Activated naive CD8-positive, alpha-beta T cell treated with anti-CD3 and anti-CD28 coated beads, Interleukin-2, amount 50 U/mL, for 16 hours (primary cell): ENCODE data around the gene ECE1.
"Not testable (repeated sequence)": the region's sequence is repeated elsewhere in the genome, so short reads cannot be mapped to it uniquely, and the experiment has no call there.

Source experiments
- DNase-seq: peaks from one replicate; pipeline ENCODE4 v3.0.0-alpha.2; 2020; ENCODE audit warnings: low read depth, low spot score

Gene ECE1

DNA sequence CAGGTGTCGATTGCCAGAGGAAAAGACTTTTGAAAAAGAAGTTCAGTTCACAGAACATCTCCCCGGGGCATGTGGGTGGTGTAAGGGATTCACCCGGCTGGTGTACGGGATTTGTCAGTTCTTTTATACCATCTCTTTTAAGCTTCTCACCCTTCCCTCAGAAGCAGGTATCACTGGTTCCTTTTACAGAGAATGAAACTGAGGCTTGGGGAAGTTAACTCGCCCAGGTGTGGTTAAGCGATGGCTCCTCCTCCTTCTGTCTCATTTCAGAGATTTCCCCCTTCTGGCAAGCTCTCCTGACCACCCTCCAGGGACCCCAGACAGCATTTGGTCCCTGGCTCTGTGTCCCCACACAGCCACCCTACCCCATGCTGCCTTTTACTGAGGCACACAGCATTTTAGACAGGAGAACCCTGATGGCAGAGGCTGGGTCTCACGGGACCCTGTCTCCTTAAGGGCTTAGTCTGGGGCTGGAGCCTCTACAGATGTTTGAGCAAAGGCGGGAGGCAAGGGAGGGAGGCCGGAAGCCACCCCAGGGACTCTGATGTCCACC lies 2.8 kb upstream of the ECE1 start:
- no peak for DNase-seq

DNA sequence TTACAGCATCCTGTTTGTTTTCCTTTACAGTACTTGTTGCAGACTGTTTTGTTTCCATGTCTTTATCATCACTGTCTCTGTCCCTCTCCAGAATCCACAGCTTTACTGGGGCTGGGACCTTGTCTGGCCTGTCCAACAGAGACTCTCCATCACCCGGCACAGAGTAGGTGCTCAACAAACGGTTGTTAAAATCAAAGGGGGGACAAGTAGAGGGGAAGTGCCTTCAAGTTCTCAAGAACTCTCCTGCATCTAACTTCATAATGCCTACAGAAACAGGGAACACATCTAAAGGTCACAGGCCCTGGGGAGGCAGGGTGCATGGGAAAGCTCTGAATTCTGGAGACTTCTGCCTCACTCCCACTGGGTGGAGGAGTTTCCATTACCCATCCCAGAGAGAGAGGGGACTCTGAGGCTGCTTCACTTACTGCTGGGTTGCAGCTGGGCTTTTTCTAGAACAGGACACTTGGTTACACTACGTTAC lies 2.3 kb upstream of the ECE1 start:
- no peak for DNase-seq

GRCh38 chr1:21291964-21292363 lies 1.7 kb upstream of the ECE1 start:
- DNase-seq, result no peak

DNA sequence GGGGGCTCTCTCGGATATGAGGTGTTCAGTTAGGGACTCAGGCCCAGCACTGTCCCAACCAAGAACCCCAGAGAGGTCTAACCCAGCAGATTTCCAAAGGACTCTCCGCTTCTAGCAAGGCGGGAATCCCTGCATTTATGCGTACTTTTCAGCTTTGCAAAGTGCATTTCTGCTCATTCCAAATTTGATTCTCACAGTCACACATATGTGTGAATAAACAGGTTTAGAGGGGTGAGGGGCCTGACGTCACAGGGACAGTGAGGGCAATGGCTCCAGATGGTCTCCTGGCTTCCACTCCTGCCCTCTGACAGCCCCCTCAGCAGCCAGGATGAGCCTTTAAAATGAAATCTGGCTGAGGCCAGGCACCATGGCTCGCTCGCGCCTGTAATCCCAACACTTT lies 921 bp upstream of the ECE1 start:
- DNase-seq, result no peak

GRCh38 chr1:21290546-21290944 lies 282 bp upstream of the ECE1 start:
- DNase-seq, result no peak

GRCh38 chr1:21289127-21289526 lies 1.1 kb downstream of the ECE1 start:
- no peak for DNase-seq

- no peak for DNase-seq
Observed at GRCh38 chr1:21287905-21288514, 2.3 kb downstream of the ECE1 start.

DNA sequence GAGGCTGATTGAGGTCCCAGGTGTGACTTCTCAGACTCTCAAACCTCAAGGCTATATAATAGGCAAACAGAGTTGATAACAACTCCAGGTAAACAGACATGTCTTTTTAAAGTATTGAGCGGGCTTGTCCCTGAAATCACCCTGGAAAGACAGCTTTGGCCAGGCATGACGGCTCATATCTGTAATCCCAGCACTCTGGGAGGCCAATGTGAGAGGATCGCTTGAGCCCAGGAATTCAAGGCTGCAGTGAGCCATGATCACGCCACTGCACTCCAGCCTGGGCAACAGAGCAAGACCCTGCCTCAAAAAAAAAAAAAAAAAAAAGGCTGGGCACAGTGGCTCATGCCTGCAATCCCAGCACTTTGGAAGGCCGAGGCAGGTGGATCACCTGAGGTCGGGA lies 4.9 kb downstream of the ECE1 start:
- not testable (repeated sequence) for DNase-seq

DNA sequence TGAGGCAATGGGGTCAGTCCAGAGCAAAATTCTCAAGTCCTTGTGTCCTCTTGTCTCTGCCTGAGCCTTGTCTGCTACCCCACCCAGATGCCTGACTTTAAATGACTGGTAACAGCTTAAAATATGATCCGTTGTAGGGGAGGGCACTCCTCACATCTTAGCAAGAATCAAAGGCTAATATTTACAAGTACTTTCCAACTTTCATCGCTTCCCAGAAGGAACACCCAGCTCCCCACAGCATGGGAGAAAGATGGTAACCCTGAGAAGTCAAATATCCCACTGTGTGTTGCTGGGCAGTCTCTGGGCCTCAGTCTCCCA lies 5.2 kb downstream of the ECE1 start:
- DNase-seq, result no peak

DNA sequence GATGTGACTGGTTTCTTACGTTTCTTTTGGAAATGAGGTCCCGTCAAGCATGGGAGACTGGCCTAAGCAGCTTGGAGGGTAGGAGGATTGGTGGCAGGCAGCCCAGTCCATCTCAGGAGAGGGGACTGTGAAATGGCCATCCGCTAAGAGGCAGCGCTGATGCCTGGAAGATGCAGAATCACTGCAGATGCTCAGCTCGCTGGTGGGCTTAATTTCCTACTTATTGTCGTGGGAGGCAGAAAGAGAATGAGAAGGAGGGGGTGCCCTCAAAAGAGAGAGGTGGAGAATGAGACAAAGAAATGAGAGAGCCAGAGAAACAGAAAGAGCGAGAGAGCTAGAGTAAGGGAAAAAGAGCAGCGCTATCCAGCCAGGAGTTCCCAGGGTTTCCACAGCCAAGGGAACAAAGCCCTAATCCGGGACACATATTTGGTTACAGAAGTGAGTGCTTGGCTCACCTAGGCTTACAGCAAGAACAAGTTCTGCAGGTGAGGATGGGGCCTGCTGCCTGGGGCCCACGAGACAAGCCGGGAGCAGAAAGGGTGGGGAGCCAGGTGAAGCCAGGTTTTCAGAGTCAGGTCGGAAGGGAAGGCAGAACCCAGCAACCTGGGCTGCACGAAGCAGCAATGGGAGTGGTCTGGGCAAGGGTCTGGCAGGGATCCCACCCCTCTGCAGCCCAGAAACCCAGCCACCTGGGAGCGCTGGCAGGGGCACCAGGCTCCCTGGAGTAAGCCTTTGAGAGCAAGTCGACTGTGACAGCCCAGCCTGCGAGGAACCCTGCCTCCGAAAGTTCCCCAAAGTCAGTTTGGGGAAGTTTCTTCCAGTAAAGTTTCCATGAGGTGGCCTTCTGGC lies 5.8 kb downstream of the ECE1 start:
- no peak for DNase-seq

GRCh38 chr1:21283524-21283923 lies 6.7 kb downstream of the ECE1 start:
- no peak for DNase-seq

DNA sequence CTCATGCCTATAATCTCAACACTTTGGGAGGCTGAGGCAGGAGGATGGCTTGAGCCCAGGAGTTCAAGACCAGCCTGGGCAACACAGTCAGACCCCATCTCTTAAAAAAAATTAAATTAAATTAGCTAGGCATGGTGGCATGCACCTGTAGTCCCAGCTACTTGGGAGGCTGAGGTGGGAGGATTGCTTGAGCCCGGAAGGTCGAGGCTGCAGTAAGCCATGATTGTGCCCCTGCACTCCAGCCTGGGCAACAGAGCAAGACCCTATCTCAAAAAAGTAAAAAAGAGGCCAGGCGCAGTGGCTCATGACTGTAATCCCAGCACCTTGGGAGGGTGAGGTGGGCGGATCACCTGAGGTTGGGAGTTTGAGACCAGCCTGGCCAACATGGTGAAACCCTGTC lies 8.2 kb downstream of the ECE1 start:
- DNase-seq, result not testable (repeated sequence)

GRCh38 chr1:21280482-21280881 lies 9.8 kb downstream of the ECE1 start:
- no peak for DNase-seq

GRCh38 chr1:21280011-21280471 lies 10.2 kb downstream of the ECE1 start:
- no peak for DNase-seq

DNA sequence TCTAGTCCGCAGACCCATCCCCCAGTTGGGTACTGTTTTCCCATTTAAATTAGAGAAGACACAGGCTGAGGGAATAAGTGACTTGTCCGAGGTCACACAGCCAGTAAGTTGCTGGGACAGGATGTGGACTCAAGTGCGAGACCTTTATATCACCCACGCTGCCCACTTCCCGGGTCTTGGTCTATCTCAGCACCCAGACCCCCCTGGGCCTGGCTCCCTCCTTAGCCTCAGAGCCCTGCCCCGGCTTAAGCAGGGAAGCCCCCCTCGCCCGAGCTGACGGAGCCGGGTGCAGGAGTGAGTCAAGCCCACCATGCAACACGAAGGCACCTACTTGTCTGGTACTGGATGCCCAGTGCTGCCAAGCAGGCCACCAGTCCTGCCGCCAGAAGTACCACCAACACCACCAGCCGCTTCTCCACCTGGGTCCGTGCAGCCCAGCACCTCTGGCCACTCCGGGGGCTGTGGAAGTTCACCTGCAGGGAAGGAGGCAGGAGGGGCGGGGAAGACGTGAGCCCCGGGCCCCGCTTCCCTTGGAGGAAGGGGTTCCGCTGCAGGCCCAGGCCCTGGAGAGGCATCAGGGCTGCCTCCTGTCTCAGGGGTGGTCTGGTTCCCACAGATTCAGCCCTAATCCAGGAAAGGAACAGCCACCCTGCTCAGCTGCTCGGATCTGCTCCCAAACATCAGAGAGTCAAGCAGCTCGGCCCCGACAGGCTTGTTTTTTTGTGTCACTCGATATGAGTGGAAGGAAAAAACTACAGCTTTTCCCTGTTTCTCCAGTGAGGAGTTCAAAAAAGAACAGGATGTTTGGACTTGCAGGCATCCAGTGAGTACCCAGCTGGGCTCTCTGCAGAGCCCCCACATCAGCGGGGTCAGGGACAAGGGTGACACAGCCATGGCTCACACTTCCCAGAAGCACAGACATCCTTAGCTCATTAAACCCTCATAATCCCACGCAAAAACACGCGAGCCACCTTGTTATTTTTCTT lies 11.1 kb downstream of the ECE1 start:
- no peak for DNase-seq

- no peak for DNase-seq
Observed at GRCh38 chr1:21278208-21278859, 11.9 kb downstream of the ECE1 start.

DNA sequence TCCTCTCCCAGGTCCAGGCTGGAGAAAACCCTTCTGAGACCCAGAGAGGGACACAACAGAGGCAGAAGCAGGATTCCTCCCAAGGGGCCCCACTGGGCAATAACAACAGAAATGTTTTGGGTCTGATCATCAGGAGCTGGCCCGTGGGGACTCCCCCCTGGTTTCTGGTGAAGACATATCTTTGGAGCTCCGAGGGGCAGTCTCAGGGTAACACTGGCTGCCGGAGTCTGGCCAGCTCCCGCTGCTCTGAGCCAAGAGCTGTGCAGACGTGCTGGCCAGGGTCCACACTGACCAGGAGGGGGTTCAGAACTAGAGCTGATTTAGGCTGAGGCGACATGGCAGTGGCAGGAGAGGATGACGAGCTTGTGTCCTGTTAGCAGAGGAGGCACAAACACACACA lies 13.1 kb downstream of the ECE1 start:
- no peak for DNase-seq

- no peak for DNase-seq
Observed at GRCh38 chr1:21272540-21272939, 17.7 kb downstream of the ECE1 start.

DNA sequence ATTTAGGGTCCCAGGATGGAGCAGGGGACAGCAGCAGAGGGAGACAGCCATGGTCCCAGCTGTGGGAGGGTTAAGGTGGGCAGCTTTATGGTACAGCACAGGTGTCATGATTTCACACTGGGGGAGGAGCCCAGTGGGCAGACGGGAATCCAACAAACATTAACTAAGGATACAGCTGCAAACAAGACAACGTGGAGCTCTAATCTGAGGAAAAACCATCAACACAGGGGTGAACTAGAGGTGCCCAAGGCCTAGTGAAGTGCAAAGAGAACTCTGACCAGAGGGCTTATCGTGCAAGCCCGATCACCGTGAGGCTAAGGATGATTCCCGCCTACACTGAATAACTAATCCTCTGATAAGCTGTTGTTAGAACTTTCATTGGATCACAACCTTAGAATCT lies 18.7 kb downstream of the ECE1 start:
- DNase-seq, result no peak

GRCh38 chr1:21270086-21270689 lies 20.1 kb downstream of the ECE1 start:
- DNase-seq, result peak; percentile 61
